Sigmoid colon (tissue), 7 donors: Measurements from ENCODE around the gene PCNT. TPM values are rescaled to one million over a fixed set of nuclear protein-coding genes. Genes with fewer than 3 reads are reported as not detected.

ENCODE experiments used
- DNase-seq: peaks from one replicate; pipeline ENCODE4 v3.0.0-alpha.2; 2019
- H3K27ac ChIP-seq, 4 donors: fragments of 200-600 bp; sonication (generic); one replicate each; pipeline ENCODE4 v1.5.1; 2016 to 2019; ENCODE audit warnings: mild to moderate bottlenecking in 1 of 4
- H3K27me3 ChIP-seq, 3 donors: fragments of 200-600 bp; sonication (generic); one replicate each; pipeline ENCODE4 v1.5.1; 2019; ENCODE audit warnings: mild to moderate bottlenecking in 1 of 3
- H3K36me3 ChIP-seq, 4 donors: fragments of 200-600 bp; sonication (generic); one replicate each; pipeline ENCODE4 v1.5.1; 2016 to 2019
- H3K4me1 ChIP-seq, 4 donors: fragments of 200-600 bp; sonication (generic); one replicate each; pipeline ENCODE4 v1.5.1; 2017 to 2019
- H3K4me3 ChIP-seq, 4 donors: fragments of 200-600 bp; sonication (generic); one replicate each; pipeline ENCODE4 v1.5.1; 2017 to 2019; ENCODE audit warnings: mild to moderate bottlenecking in 2 of 4, moderate library complexity in 1 of 4
- H3K9me3 ChIP-seq, 4 donors: fragments of 200-600 bp in 3 of 4; sonication (generic) in 3 of 4; one replicate each; pipeline versions ENCODE4 v1.5.1 to v1.6.1; 2013 to 2019
- CTCF ChIP-seq, 4 experiments: fragments of 450-650 bp in 3 of 4; fragments of 200-600 bp in 1 of 4; IDR thresholded peaks; one replicate each; pipeline ENCODE4 v1.5.1; 2016 to 2019; ENCODE audit warnings: antibody characterized with exemption in 4 of 4, mild to moderate bottlenecking in 3 of 4, moderate library complexity in 2 of 4
- EP300 ChIP-seq, 4 donors: sonication (generic); formaldehyde crosslinking; IDR thresholded peaks; one replicate each; pipeline ENCODE4 v1.6.1; 2017; ENCODE audit warnings: antibody characterized with exemption in 4 of 4
- POLR2A ChIP-seq, 2 donors: fragments of 450-650 bp; IDR thresholded peaks; one replicate each; pipeline ENCODE4 v1.6.1; 2016; ENCODE audit warnings: antibody characterized with exemption in 2 of 2, mild to moderate bottlenecking in 2 of 2, moderate library complexity in 2 of 2
- POLR2AphosphoS5 ChIP-seq, 4 donors: sonication (generic); formaldehyde crosslinking; IDR thresholded peaks; one replicate each; pipeline ENCODE4 v1.6.1; 2017; ENCODE audit warnings: antibody characterized with exemption in 4 of 4
- WGBS, 2 donors: extraction: QIAGEN DNeasy Blood & Tissue Kit; methylation state at CpG; one replicate each; pipeline ENCODE4 v1.1.7; 2013; 5-methylcytosine and 5-hydroxymethylcytosine counted together
- intact Hi-C: fragments of 100-400 bp; cut with DNase I; formaldehyde crosslinking; loops from one replicate; pipeline ENCODE4 v1.15.1; 2023
- polyA plus RNA-seq, 3 donors: library from polyadenylated mRNA; stranded (reverse); fragments of 200-250 nt; gene quantifications; one replicate each; pipeline ENCODE4 v1.2.3, GENCODE V29; 2013
- total RNA-seq, 4 donors: library from RNA; depleted of rRNA; stranded (reverse); fragments of >200 nt; gene quantifications; one replicate each; pipeline ENCODE4 v1.1.0, GENCODE V29; 2016
- donor health status: healthy with polysubstance abuse.
- donor health status: Bipolar disorder and iron deficiency.
- donor health status: healthy.

The PCNT gene
- total and polyA plus RNA-seq, 7 donors = 6.0 to 49.6 (median 18.5) TPM

GRCh38 chr21:46312949-46313348, 11.0 kb upstream of the PCNT start:
- WGBS, 2 donors = 94 to 97% methylated on average over 5 of the region's 5 CpGs
- no peak for DNase-seq
- Histone ChIP-seq H3K27me3 (no peaks in the 10 kb centered on the region), H3K27ac (no peak overlapping the region), H3K4me1 (no peaks in the 10 kb centered on the region), H3K4me3 (no peak overlapping the region), H3K9me3 (no peaks in the 10 kb centered on the region), H3K36me3 (no peaks in the 10 kb centered on the region)
- no peak for TF ChIP-seq POLR2AphosphoS5 (IDR thresholded peaks at IDR 0.05)
- intact Hi-C loops = no loop called here

DNA sequence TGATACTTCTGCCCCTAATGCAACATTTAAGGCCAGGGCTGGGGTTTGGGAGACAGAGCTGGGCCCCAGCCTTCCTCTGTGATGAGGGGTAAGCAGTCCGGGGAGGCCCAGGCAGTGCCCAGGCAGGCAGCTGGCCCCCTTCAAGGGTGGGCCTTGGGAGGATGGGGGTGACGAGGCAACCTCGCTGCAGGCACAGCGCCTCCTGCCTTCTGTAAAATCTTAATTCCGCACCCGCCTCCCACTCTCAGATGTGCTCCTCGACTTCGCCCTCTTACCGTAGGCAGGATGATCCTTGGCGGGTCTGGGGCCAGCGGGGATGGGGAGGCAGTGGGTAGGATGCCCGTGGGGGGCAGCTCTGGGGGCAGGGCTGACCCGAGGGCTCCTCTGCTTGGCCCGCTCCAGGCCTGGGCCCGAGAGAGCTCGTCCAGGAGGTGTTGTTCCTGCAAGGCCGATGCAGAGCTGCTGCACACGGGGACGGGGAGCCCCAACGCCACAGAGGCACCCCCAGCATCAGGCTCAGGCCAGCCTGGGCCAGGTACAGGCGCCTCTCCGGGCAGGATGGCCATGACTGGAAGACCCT, 9.4 kb upstream of the PCNT start:
- Histone ChIP-seq H3K4me1 (no peaks in the 10 kb centered on the region), H3K27ac (no peak overlapping the region), H3K36me3 (no peaks in the 10 kb centered on the region), H3K9me3 (no peaks in the 10 kb centered on the region), H3K27me3 (no peaks in the 10 kb centered on the region), H3K4me3 (no peak overlapping the region)
- intact Hi-C loops = no loop called here
- TF ChIP-seq POLR2A (IDR thresholded peaks at IDR 0.05) (no peak), CTCF (IDR thresholded peaks at IDR 0.05) (no peak), EP300 (IDR thresholded peaks at IDR 0.05) (no peak), POLR2AphosphoS5 (IDR thresholded peaks at IDR 0.05) (no peak)
- DNase-seq = no peak
- 96 to 98% methylated on average over 22 of the region's 22 CpGs for WGBS, 2 donors

DNA sequence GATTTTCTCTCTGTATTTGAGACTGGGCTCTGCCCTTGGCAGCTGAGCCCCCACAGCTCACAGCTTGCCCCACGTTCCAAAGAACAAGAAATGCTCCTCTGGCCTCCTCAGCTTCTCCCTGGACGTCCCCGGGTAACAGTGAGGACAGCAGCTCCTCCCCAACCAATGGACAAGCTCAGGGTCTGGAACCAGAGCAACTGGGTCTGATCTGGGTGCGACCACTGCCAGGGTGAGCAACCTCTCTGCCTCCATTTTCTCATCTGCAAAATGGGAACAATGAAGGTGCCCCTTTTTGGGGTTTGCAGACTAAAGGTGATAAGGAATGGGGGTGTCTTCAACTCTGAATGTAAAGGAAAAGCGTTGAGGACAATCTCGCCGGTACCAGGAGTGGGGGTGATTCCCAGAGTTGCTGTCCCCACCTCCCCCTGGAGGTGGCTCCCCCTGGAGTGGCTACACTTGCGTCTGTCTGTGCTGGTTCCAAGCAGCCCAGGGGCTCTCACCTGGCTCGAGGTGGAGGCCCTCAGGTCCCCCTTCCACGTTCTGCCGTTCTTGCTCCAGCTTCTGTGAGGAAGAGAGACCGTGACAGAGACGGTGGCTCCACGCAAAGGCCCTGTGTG, 7.1 kb upstream of the PCNT start:
- TF ChIP-seq EP300 (IDR thresholded peaks at IDR 0.05) = no peak
- no peak for TF ChIP-seq POLR2AphosphoS5 (IDR thresholded peaks at IDR 0.05)
- TF ChIP-seq POLR2A (IDR thresholded peaks at IDR 0.05) = no peak
- no peak for TF ChIP-seq CTCF (IDR thresholded peaks at IDR 0.05)
- Histone ChIP-seq H3K4me1 (peaks cover 0 to under 1% (median under 1%) of the 10 kb centered on the region in 4 donors), H3K27me3 (no peaks in the 10 kb centered on the region), H3K36me3 (no peaks in the 10 kb centered on the region), H3K4me3 (no peak overlapping the region), H3K9me3 (no peaks in the 10 kb centered on the region), H3K27ac (no peak overlapping the region)
- 94 to 95% methylated on average over 14 of the region's 14 CpGs for WGBS, 2 donors
- DNase-seq = no peak
- intact Hi-C loops = no loop called here

DNA sequence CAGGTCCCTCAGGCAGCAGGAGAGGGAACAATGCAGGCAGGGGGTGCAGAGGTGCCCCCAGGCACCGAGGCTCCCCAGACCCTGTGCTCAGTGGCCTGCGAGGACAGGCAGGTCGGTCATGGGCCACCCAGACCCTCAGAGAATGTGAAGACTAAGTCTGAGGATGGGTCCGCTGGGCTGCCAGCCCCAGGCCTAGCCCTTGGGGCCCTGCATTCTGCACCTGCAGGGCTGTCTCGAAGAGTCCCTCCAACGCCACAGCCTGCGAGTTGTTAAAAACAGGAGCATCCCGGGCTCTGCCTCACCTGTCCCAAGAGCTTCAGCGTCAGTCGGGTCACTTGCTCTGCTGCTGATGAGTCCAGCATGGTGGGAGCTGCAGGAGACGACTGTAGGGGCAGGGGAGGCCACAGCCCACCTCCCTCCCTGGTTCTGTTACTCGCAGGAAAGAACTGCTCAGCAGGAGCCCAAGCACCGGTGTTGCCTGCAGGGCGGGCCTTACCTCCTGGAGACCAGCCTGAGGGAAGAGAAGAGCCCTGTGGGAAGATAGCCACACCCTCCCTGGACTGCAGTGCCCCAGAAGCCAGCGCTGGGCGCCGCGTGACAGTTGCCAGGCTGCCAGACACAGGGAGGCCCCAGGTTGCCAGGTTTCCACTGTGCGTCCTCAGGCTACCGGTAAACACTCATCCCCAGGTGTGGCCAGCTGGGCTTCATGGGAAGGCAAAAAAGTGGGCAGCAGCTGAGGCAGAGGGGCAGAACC, 6.1 kb upstream of the PCNT start:
- DNase-seq = no peak
- Histone ChIP-seq H3K4me1 (peaks cover 0 to 11% (median 11%) of the 10 kb centered on the region in 4 donors), H3K4me3 (no peak overlapping the region), H3K27me3 (no peaks in the 10 kb centered on the region), H3K36me3 (no peaks in the 10 kb centered on the region), H3K27ac (no peak overlapping the region), H3K9me3 (no peaks in the 10 kb centered on the region)
- intact Hi-C loops = no loop called here
- no peak for TF ChIP-seq CTCF (IDR thresholded peaks at IDR 0.05)
- TF ChIP-seq EP300 (IDR thresholded peaks at IDR 0.05) = no peak
- no peak for TF ChIP-seq POLR2A (IDR thresholded peaks at IDR 0.05)
- no peak for TF ChIP-seq POLR2AphosphoS5 (IDR thresholded peaks at IDR 0.05)
- 54 to 82% methylated on average over 20 of the region's 20 CpGs for WGBS, 2 donors

DNA sequence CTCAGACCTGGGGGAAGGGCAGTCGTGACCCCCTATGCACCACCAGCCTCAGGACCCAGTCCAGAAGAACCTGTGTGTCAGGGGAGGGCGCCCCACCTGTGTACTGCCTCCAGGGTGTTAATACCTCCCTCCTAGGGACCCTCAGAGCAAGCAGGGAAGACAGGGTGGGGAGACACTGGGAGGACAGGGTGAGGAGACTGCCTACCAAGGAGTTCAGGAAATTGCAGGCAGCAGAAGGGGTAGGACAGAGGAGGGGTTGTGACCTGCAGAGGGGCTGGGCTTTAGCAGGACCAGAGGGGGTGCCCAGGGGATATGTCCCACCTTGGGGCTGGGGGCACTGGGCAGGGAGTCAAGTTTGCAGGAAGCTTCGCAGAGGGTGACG, 5.5 kb upstream of the PCNT start:
- WGBS, 2 donors = 77 to 87% methylated on average over 4 of the region's 4 CpGs
- Histone ChIP-seq H3K36me3 (no peaks in the 10 kb centered on the region), H3K4me3 (no peak overlapping the region), H3K27me3 (no peaks in the 10 kb centered on the region), H3K27ac (no peak overlapping the region), H3K4me1 (peaks cover 0 to 17% (median 14%) of the 10 kb centered on the region in 4 donors), H3K9me3 (no peaks in the 10 kb centered on the region)
- intact Hi-C loops = no loop called here
- DNase-seq = no peak
- TF ChIP-seq POLR2A (IDR thresholded peaks at IDR 0.05) (no peak), POLR2AphosphoS5 (IDR thresholded peaks at IDR 0.05) (no peak), CTCF (IDR thresholded peaks at IDR 0.05) (no peak), EP300 (IDR thresholded peaks at IDR 0.05) (no peak)
